WTC11 (cell line): Measurements from ENCODE around the gene OCRL. TPM values are rescaled to one million over a fixed set of nuclear protein-coding genes. Genes with fewer than 3 reads are reported as not detected.
"Not testable (repeated sequence)": the region's sequence is repeated elsewhere in the genome, so short reads cannot be mapped to it uniquely, and the experiment has no call there.

Source experiments
- ATAC-seq: fragments of 200-7000 bp; cut with Tn5 transposase; 2 replicates; pipeline ENCODE4 v1.10.0; 2021; ENCODE audit warnings: mild to moderate bottlenecking, moderate library complexity
- CTCF ChIA-PET: fragments of 300-600 bp; sonication (Branson Sonifier 250); formaldehyde crosslinking; loops from one replicate; lab custom pipeline; 2021; ENCODE audit warnings: antibody characterized with exemption; lab: Charles Lee
- POLR2A ChIA-PET: fragments of 350-600 bp; sonication (Branson Sonifier 250); formaldehyde crosslinking; loops from one replicate; lab custom pipeline; 2021; ENCODE audit warnings: antibody characterized with exemption; lab: Charles Lee
- DNase-seq: peaks from one replicate; pipeline ENCODE4 v3.0.0; 2021; ENCODE audit warnings: low spot score
- H3K27ac Mint-ChIP-seq: 2 replicates; pipeline ENCODE4 v1.8.0; 2021; ENCODE audit warnings: mixed read lengths
- H3K27me3 Mint-ChIP-seq: 2 replicates; pipeline ENCODE4 v1.8.0; 2021; ENCODE audit warnings: low read depth, mild to moderate bottlenecking, moderate library complexity, mixed read lengths
- H3K36me3 Mint-ChIP-seq: 2 replicates; pipeline ENCODE4 v1.8.0; 2021; ENCODE audit warnings: mixed read lengths
- H3K4me1 Mint-ChIP-seq: 2 replicates; pipeline ENCODE4 v1.8.0; 2022; ENCODE audit warnings: mixed read lengths
- H3K4me3 Mint-ChIP-seq: 2 replicates; pipeline ENCODE4 v1.8.0; 2021; ENCODE audit warnings: mild to moderate bottlenecking, moderate library complexity, mixed read lengths
- H3K9me3 Mint-ChIP-seq: 2 replicates; pipeline ENCODE4 v1.8.0; 2021; ENCODE audit warnings: mixed read lengths
- AFF4 ChIP-seq: sonication (generic); formaldehyde crosslinking; IDR thresholded peaks from 2 replicates; pipeline ENCODE4 v1.8.1; 2023; ENCODE audit warnings: mild to moderate bottlenecking, missing genetic modification reagents, borderline replicate concordance
- ATF6 ChIP-seq: sonication (generic); formaldehyde crosslinking; IDR thresholded peaks from 2 replicates; pipeline ENCODE4 v1.8.1; 2023; ENCODE audit warnings: mild to moderate bottlenecking, missing genetic modification reagents
- CREB1 ChIP-seq: sonication (generic); formaldehyde crosslinking; IDR thresholded peaks from 2 replicates; pipeline ENCODE4 v1.8.0; 2023; ENCODE audit warnings: mild to moderate bottlenecking, missing genetic modification reagents
- FOXJ3 ChIP-seq: sonication (generic); formaldehyde crosslinking; IDR thresholded peaks from 2 replicates; pipeline ENCODE4 v1.9.0; 2021; ENCODE audit warnings: missing genetic modification reagents, mild to moderate bottlenecking, borderline replicate concordance
- HMGA2 ChIP-seq: fragments of 250-450 bp; sonication (Bioruptor Pico); IDR thresholded peaks from 2 replicates; pipeline ENCODE4 v1.4.0; 2021; ENCODE audit warnings: mild to moderate bottlenecking, moderate library complexity
- KAT7 ChIP-seq: sonication (generic); formaldehyde crosslinking; IDR thresholded peaks from 2 replicates; pipeline ENCODE4 v1.8.1; 2023; ENCODE audit warnings: missing genetic modification reagents, mild to moderate bottlenecking, borderline replicate concordance
- NFYB ChIP-seq: sonication (generic); formaldehyde crosslinking; conservative IDR thresholded peaks from 2 replicates; pipeline ENCODE4 v1.8.0; 2022; ENCODE audit warnings: low read depth, missing genetic modification reagents
- OVOL2 ChIP-seq: fragments of 250-450 bp; sonication (Bioruptor Pico); IDR thresholded peaks from 2 replicates; pipeline ENCODE4 v1.9.0; 2021; ENCODE audit warnings: mild to moderate bottlenecking, borderline replicate concordance
- RORB ChIP-seq: fragments of 250-450 bp; sonication (Bioruptor Pico); IDR thresholded peaks from 2 replicates; pipeline ENCODE4 v1.9.0; 2021; ENCODE audit warnings: mild to moderate bottlenecking
- TCF7 ChIP-seq: sonication (generic); formaldehyde crosslinking; IDR thresholded peaks from 2 replicates; pipeline ENCODE4 v1.8.0; 2022; ENCODE audit warnings: mild to moderate bottlenecking, low read depth, missing genetic modification reagents, moderate library complexity
- TEAD1 ChIP-seq: sonication (generic); formaldehyde crosslinking; IDR thresholded peaks from 2 replicates; pipeline ENCODE4 v1.8.0; 2022; ENCODE audit warnings: mild to moderate bottlenecking, missing genetic modification reagents
- TP53 ChIP-seq: sonication (generic); formaldehyde crosslinking; IDR thresholded peaks from 2 replicates; pipeline ENCODE4 v1.8.1; 2023; ENCODE audit warnings: mild to moderate bottlenecking, missing genetic modification reagents
- ZBTB21 ChIP-seq: sonication (generic); formaldehyde crosslinking; IDR thresholded peaks from 2 replicates; pipeline ENCODE4 v1.8.1; 2023; ENCODE audit warnings: mild to moderate bottlenecking, missing genetic modification reagents, borderline replicate concordance
- ZNF138 ChIP-seq: sonication (generic); formaldehyde crosslinking; conservative IDR thresholded peaks from 2 replicates; pipeline ENCODE4 v1.8.1; 2022; ENCODE audit warnings: mild to moderate bottlenecking, moderate library complexity, missing genetic modification reagents
- ZNF396 ChIP-seq: fragments of 250-450 bp; sonication (Bioruptor Pico); IDR thresholded peaks from 2 replicates; pipeline ENCODE4 v1.8.0; 2021; ENCODE audit warnings: mild to moderate bottlenecking, moderate library complexity, borderline replicate concordance
- total RNA-seq: library from RNA; stranded (reverse); gene quantifications from 3 replicates; pipeline ENCODE4 v1.2.3, GENCODE V29; 2021
- TF ChIP-seq, protein P1 (sequence below): sonication (generic); formaldehyde crosslinking; IDR thresholded peaks from 2 replicates; pipeline ENCODE4 v1.8.1; 2023; ENCODE audit warnings: mild to moderate bottlenecking, missing genetic modification reagents
- TF ChIP-seq, protein P2 (sequence below): sonication (generic); formaldehyde crosslinking; IDR thresholded peaks from 2 replicates; pipeline ENCODE4 v1.8.0; 2022; ENCODE audit warnings: missing genetic modification reagents
- TF ChIP-seq, protein P3 (sequence below): sonication (generic); formaldehyde crosslinking; conservative IDR thresholded peaks from 2 replicates; pipeline ENCODE4 v1.8.1; 2022; ENCODE audit warnings: mild to moderate bottlenecking, missing genetic modification reagents
- TF ChIP-seq, protein P4 (sequence below): sonication (generic); formaldehyde crosslinking; IDR thresholded peaks from 2 replicates; pipeline ENCODE4 v1.8.1; 2023; ENCODE audit warnings: mild to moderate bottlenecking, missing genetic modification reagents, moderate library complexity
- TF ChIP-seq, protein P5 (sequence below): sonication (generic); formaldehyde crosslinking; IDR thresholded peaks from 2 replicates; pipeline ENCODE4 v1.8.0; 2023; ENCODE audit warnings: missing genetic modification reagents

Gene OCRL
- total RNA-seq, 1 experiment from 2014 or later: 17.4 TPM

GRCh38 chrX:129561453-129561852 lies 21.4 kb downstream of the OCRL start (continued):
- TF ChIP-seq, protein P1, sequence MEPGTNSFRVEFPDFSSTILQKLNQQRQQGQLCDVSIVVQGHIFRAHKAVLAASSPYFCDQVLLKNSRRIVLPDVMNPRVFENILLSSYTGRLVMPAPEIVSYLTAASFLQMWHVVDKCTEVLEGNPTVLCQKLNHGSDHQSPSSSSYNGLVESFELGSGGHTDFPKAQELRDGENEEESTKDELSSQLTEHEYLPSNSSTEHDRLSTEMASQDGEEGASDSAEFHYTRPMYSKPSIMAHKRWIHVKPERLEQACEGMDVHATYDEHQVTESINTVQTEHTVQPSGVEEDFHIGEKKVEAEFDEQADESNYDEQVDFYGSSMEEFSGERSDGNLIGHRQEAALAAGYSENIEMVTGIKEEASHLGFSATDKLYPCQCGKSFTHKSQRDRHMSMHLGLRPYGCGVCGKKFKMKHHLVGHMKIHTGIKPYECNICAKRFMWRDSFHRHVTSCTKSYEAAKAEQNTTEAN: no peak
- TF ChIP-seq KAT7 (CRISPR knock-in tag): no peak
- no peak for TF ChIP-seq ZNF138 (CRISPR knock-in tag)

DNA sequence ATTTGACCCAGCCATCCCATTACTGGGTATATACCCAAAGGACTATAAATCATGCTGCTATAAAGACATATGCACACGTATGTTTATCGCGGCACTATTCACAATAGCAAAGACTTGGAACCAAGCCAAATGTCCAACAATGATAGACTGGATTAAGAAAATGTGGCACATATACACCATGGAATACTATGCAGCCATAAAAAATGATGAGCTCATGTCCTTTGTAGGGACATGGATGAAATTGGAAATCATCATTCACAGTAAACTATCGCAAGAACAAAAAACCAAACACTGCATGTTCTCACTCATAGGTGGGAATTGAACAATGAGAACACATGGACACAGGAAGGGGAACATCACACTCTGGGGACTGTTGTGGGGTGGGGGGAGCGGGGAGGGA lies 24.3 kb downstream of the OCRL start:
- H3K4me1 Mint-ChIP-seq: peaks cover 12% of the 10 kb centered on the region
- CTCF ChIA-PET, H3K4me3 Mint-ChIP-seq, POLR2A ChIA-PET, DNase-seq, H3K27me3 Mint-ChIP-seq, ATAC-seq, H3K9me3 Mint-ChIP-seq, H3K27ac Mint-ChIP-seq: not testable (repeated sequence)
- H3K36me3 Mint-ChIP-seq: peaks cover 56% of the 10 kb centered on the region

DNA sequence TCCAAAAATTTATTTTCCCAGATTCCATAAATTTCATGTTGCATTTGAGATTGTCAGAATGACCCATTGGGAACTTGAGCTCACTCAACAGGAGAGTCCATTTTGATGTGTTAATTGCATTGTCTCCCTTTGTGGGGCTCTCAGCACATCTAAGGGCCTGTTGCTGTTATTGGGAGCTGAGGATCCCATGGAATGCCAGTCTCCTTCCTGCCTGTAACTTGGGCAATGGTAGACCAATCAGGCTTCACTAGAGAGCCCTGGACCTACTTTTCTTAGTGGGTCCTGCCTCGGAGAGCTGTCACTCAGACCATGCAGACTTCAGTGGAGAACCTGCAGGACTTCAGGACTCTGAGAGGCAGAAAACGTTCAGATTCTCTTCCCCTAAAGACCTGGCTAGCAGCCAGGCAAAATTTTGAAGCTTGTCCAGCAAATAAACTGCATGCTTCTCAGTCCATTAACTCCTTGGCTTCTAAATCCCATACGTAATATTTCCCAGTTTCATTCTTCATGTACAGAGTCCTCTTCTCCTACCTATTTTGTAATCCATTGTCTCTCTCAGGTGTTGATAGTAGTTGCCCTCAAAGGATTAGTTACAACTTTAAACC lies 25.1 kb downstream of the OCRL start:
- Mint-ChIP-seq H3K9me3 (no peaks in the 10 kb centered on the region), H3K27ac (no peak overlapping the region), H3K27me3 (no peaks in the 10 kb centered on the region), H3K4me1 (peaks cover 12% of the 10 kb centered on the region), H3K4me3 (no peak overlapping the region), H3K36me3 (peaks cover 55% of the 10 kb centered on the region)
- DNase-seq (no peak), ATAC-seq (peak; percentile 74)
- ChIA-PET CTCF (no interaction called here), POLR2A (no interaction called here)
- TF ChIP-seq CREB1 (CRISPR knock-in tag) (no peak), AFF4 (CRISPR knock-in tag) (no peak), HMGA2 (CRISPR knock-in tag) (no peak), TP53 (no peak), ATF6 (CRISPR knock-in tag) (no peak), ZBTB21 (no peak), NFYB (no peak), ZNF396 (CRISPR knock-in tag) (no peak), TCF7 (no peak), FOXJ3 (no peak), RORB (CRISPR knock-in tag) (no peak), OVOL2 (CRISPR knock-in tag) (no peak), TEAD1 (CRISPR knock-in tag) (no peak)
- TF ChIP-seq, protein P2, sequence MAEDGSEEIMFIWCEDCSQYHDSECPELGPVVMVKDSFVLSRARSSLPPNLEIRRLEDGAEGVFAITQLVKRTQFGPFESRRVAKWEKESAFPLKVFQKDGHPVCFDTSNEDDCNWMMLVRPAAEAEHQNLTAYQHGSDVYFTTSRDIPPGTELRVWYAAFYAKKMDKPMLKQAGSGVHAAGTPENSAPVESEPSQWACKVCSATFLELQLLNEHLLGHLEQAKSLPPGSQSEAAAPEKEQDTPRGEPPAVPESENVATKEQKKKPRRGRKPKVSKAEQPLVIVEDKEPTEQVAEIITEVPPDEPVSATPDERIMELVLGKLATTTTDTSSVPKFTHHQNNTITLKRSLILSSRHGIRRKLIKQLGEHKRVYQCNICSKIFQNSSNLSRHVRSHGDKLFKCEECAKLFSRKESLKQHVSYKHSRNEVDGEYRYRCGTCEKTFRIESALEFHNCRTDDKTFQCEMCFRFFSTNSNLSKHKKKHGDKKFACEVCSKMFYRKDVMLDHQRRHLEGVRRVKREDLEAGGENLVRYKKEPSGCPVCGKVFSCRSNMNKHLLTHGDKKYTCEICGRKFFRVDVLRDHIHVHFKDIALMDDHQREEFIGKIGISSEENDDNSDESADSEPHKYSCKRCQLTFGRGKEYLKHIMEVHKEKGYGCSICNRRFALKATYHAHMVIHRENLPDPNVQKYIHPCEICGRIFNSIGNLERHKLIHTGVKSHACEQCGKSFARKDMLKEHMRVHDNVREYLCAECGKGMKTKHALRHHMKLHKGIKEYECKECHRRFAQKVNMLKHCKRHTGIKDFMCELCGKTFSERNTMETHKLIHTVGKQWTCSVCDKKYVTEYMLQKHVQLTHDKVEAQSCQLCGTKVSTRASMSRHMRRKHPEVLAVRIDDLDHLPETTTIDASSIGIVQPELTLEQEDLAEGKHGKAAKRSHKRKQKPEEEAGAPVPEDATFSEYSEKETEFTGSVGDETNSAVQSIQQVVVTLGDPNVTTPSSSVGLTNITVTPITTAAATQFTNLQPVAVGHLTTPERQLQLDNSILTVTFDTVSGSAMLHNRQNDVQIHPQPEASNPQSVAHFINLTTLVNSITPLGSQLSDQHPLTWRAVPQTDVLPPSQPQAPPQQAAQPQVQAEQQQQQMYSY (CRISPR knock-in tag): no peak
- TF ChIP-seq, protein P3, sequence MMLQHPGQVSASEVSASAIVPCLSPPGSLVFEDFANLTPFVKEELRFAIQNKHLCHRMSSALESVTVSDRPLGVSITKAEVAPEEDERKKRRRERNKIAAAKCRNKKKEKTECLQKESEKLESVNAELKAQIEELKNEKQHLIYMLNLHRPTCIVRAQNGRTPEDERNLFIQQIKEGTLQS (CRISPR knock-in tag): no peak
- TF ChIP-seq, protein P4, sequence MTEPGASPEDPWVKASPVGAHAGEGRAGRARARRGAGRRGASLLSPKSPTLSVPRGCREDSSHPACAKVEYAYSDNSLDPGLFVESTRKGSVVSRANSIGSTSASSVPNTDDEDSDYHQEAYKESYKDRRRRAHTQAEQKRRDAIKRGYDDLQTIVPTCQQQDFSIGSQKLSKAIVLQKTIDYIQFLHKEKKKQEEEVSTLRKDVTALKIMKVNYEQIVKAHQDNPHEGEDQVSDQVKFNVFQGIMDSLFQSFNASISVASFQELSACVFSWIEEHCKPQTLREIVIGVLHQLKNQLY (CRISPR knock-in tag): no peak
- TF ChIP-seq, protein P5, sequence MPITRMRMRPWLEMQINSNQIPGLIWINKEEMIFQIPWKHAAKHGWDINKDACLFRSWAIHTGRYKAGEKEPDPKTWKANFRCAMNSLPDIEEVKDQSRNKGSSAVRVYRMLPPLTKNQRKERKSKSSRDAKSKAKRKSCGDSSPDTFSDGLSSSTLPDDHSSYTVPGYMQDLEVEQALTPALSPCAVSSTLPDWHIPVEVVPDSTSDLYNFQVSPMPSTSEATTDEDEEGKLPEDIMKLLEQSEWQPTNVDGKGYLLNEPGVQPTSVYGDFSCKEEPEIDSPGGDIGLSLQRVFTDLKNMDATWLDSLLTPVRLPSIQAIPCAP (CRISPR knock-in tag): no peak
